Non-pigmented ciliary epithelial cell (primary cell): ENCODE data around the gene SCAANT1.

Source experiments
- DNase-seq: peaks from one replicate; pipeline ENCODE4 v3.0.0-alpha.2; 2010; ENCODE audit warnings: low read depth

The SCAANT1 gene

GRCh38 chr3:63863150-63864007 is 48.8 kb downstream of the SCAANT1 start, which contains the start of the genes ATXN7 and THOC7:
TSS of gene ATXN7 (plus strand) at chr3:63863867. CDS start at chr3:63912599, 48,732 bp downstream.
TSS of gene THOC7 (minus strand) at chr3:63863805. CDS start at chr3:63863790, 15 bp downstream.
- DNase-seq: no peak

DNA sequence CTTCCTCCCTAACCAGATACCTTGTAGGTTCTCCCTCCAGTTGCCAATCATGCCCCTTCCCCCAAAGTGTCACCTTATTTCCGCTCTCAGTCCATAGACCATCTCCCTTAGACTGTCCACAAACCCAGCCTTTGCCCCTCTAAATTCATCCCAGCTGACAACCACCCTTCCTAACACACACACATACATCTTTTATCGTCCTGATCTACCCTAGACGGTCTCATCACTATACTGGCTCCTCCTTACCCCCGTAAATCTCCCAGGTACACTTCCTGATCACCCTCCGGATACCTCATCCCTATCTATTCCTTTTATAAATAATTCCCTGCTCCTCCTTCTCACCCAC is 49.4 kb downstream of the SCAANT1 start:
- no peak for DNase-seq
